Right lobe of liver (tissue), 4 donors: ENCODE measurements around the gene CYTIP.

Source experiments
- CTCF ChIP-seq, 4 donors: fragments of 200-600 bp in 3 of 4; fragments of 450-650 bp in 1 of 4; IDR thresholded peaks; one replicate each; pipeline versions ENCODE4 v1.5.1 to v1.8.0; 2016 to 2022; ENCODE audit warnings: antibody characterized with exemption in 4 of 4, mild to moderate bottlenecking in 2 of 4
- POLR2A ChIP-seq: fragments of 450-650 bp; IDR thresholded peaks from one replicate; pipeline ENCODE4 v1.6.1; 2017; ENCODE audit warnings: antibody characterized with exemption, mild to moderate bottlenecking
- donor health status: DM: no; HTN: no; CAD: no.
- donor health status: DM: no; HTN: no; CAD: no.
- donor health status: DM: no; HTN: yes; CAD: no.

GRCh38 chr2:157433394-157433793 lies 10.5 kb downstream of the CYTIP start:
- TF ChIP-seq CTCF (IDR thresholded peaks at IDR 0.05) (no peak), POLR2A (no peak)
